Mammary epithelial cell (primary cell): ENCODE measurements around the gene ZNF827.

Experiments
- CTCF ChIP-seq, 2 donors: IDR thresholded peaks in 1 of 2; conservative IDR thresholded peaks in 1 of 2; 2 replicates each; pipeline ENCODE4 v1.5.1; 2011 to 2012; ENCODE audit warnings: inconsistent platforms in 2 of 2, low read length in 2 of 2, mild to moderate bottlenecking in 2 of 2, control low read depth in 1 of 2, low read depth in 1 of 2; ENCODE audit not compliant: insufficient read depth in 1 of 2; ENCODE audit errors: extremely low read depth in 1 of 2
- EZH2 ChIP-seq: IDR thresholded peaks from 2 replicates; pipeline ENCODE4 v1.6.1; 2012; ENCODE audit warnings: low read length, inconsistent platforms, borderline replicate concordance

GRCh38 chr4:145883101-145883694, 55.4 kb downstream of the ZNF827 start:
- TF ChIP-seq EZH2, result no peak
- TF ChIP-seq CTCF (conservative IDR thresholded peaks at IDR 0.05 in 1 of 2, IDR thresholded peaks at IDR 0.05 in 1 of 2; ENCODE audit: extremely low read depth in 1 of 2, insufficient read depth in 1 of 2, low read depth in 1 of 2, low read length in 2 of 2), result no peak
